Erythroblast (primary cell): ENCODE measurements around the gene CSNK2A3.
"Not testable (repeated sequence)": the region's sequence is repeated elsewhere in the genome, so short reads cannot be mapped to it uniquely, and the experiment has no call there.

ENCODE experiments used
- DNase-seq, 2 experiments: peaks; one replicate each; lab custom pipeline; 2025; lab: John Stamatoyannopoulos, UW
- GATA1 ChIP-seq: IDR thresholded peaks from 2 replicates; pipeline ENCODE4 v1.6.1; 2011; ENCODE audit warnings: low read depth, mild to moderate bottlenecking, control low read depth, low read length, moderate library complexity
- POLR2A ChIP-seq: IDR thresholded peaks from 2 replicates; pipeline ENCODE4 v1.6.1; 2011; ENCODE audit warnings: mild to moderate bottlenecking, low read length

CSNK2A3 gene

GRCh38 chr11:11370255-11370961, 17.4 kb upstream of the CSNK2A3 start:
- DNase-seq = no peak
- TF ChIP-seq GATA1 (no peak), POLR2A (no peak)

GRCh38 chr11:11366793-11367192, 13.7 kb upstream of the CSNK2A3 start:
- no peak for DNase-seq
- TF ChIP-seq POLR2A (no peak), GATA1 (no peak)

GRCh38 chr11:11363674-11364073, 10.6 kb upstream of the CSNK2A3 start:
- DNase-seq = no peak
- TF ChIP-seq GATA1 (no peak), POLR2A (no peak)

GRCh38 chr11:11359611-11360010, 6.6 kb upstream of the CSNK2A3 start:
- DNase-seq = no peak
- TF ChIP-seq POLR2A (no peak), GATA1 (no peak)

GRCh38 chr11:11356842-11357241, 3.8 kb upstream of the CSNK2A3 start:
- TF ChIP-seq GATA1 (no peak), POLR2A (no peak)
- DNase-seq = no peak

- not testable (repeated sequence) for DNase-seq
Observed at GRCh38 chr11:11351851-11352250, 1.2 kb downstream of the CSNK2A3 start.

- TF ChIP-seq GATA1 = no peak
- DNase-seq = no peak
Observed at GRCh38 chr11:11351042-11351586, 1.9 kb downstream of the CSNK2A3 start.

GRCh38 chr11:11349870-11350337, 3.1 kb downstream of the CSNK2A3 start:
- TF ChIP-seq POLR2A (no peak), GATA1 (no peak)
- no peak for DNase-seq

GRCh38 chr11:11349106-11349825, 3.8 kb downstream of the CSNK2A3 start:
- DNase-seq = no peak
- TF ChIP-seq GATA1 = no peak
- no peak for TF ChIP-seq POLR2A

- TF ChIP-seq POLR2A (no peak), GATA1 (no peak)
- peak; percentile 13 to 72 for DNase-seq
Observed at GRCh38 chr11:11348303-11348702, 4.7 kb downstream of the CSNK2A3 start.

- no peak for DNase-seq
- TF ChIP-seq GATA1 (no peak), POLR2A (no peak)
Observed at GRCh38 chr11:11347592-11347991, 5.5 kb downstream of the CSNK2A3 start.

GRCh38 chr11:11346303-11346702, 6.7 kb downstream of the CSNK2A3 start:
- DNase-seq = no peak
- TF ChIP-seq GATA1 (no peak), POLR2A (no peak)

GRCh38 chr11:11345099-11345498, 8.0 kb downstream of the CSNK2A3 start:
- DNase-seq = no peak
- TF ChIP-seq POLR2A = no peak
- TF ChIP-seq GATA1 = no peak

GRCh38 chr11:11344045-11344444, 9.0 kb downstream of the CSNK2A3 start:
- no peak for DNase-seq
- TF ChIP-seq GATA1 = no peak
- TF ChIP-seq POLR2A = no peak
